NCI-H510A (cell line): Measurements from ENCODE around the gene MRPL39.

Experiments
- DNase-seq: peaks from one replicate; lab custom pipeline; 2025; lab: John Stamatoyannopoulos, UW

MRPL39 gene

GRCh38 chr21:25614441-25614840, 7.2 kb upstream of the MRPL39 start:
- DNase-seq, result no peak

- peak; percentile 46 for DNase-seq
Observed at GRCh38 chr21:25608044-25608737, 910 bp upstream of the MRPL39 start.

- no peak for DNase-seq
Observed at GRCh38 chr21:25589887-25590286, 17.4 kb downstream of the MRPL39 start.

- DNase-seq, result no peak
Observed at GRCh38 chr21:25586791-25587190, 20.5 kb downstream of the MRPL39 start.

GRCh38 chr21:25586326-25586725, 21.0 kb downstream of the MRPL39 start:
- DNase-seq, result no peak

GRCh38 chr21:25584833-25585676, 22.2 kb downstream of the MRPL39 start:
- DNase-seq, result no peak

- no peak for DNase-seq
Observed at GRCh38 chr21:25583370-25584130, 23.7 kb downstream of the MRPL39 start.

GRCh38 chr21:25582888-25583287, 24.4 kb downstream of the MRPL39 start:
- no peak for DNase-seq

GRCh38 chr21:25582164-25582790, 25.0 kb downstream of the MRPL39 start:
- no peak for DNase-seq

GRCh38 chr21:25581582-25581981, 25.7 kb downstream of the MRPL39 start:
- no peak for DNase-seq

- no peak for DNase-seq
Observed at GRCh38 chr21:25580912-25581260, 26.4 kb downstream of the MRPL39 start.

GRCh38 chr21:25579226-25580013, 27.9 kb downstream of the MRPL39 start:
- DNase-seq, result no peak

- DNase-seq, result no peak
Observed at GRCh38 chr21:25578056-25578961, 29.0 kb downstream of the MRPL39 start.

GRCh38 chr21:25577424-25578055, 29.7 kb downstream of the MRPL39 start:
- no peak for DNase-seq

GRCh38 chr21:25573409-25574206, 33.7 kb downstream of the MRPL39 start:
- no peak for DNase-seq

- no peak for DNase-seq
Observed at GRCh38 chr21:25572861-25573310, 34.4 kb downstream of the MRPL39 start.

- no peak for DNase-seq
Observed at GRCh38 chr21:25571726-25572121, 35.6 kb downstream of the MRPL39 start.

GRCh38 chr21:25569711-25570110, 37.6 kb downstream of the MRPL39 start:
- no peak for DNase-seq

- no peak for DNase-seq
Observed at GRCh38 chr21:25569084-25569483, 38.2 kb downstream of the MRPL39 start.
